GM12874 (cell line): ENCODE data around the gene IL1RAPL1.

Experiments
- CTCF ChIP-seq: IDR thresholded peaks from 2 replicates; pipeline ENCODE4 v1.5.1; 2011; ENCODE audit warnings: low read depth, mild to moderate bottlenecking, control low read depth, low read length, moderate library complexity; ENCODE audit not compliant: insufficient read depth

Gene IL1RAPL1

GRCh38 chrX:28668957-28669356, 81.7 kb downstream of the IL1RAPL1 start:
- no peak for TF ChIP-seq CTCF

- no peak for TF ChIP-seq CTCF
These were observed 82.8 kb downstream of the IL1RAPL1 start for GRCh38 chrX:28670074-28670473.

GRCh38 chrX:28675173-28675572, 87.9 kb downstream of the IL1RAPL1 start:
- no peak for TF ChIP-seq CTCF

- no peak for TF ChIP-seq CTCF
These were observed 105.9 kb downstream of the IL1RAPL1 start for GRCh38 chrX:28693101-28693500.

- no peak for TF ChIP-seq CTCF
These were observed 110.5 kb downstream of the IL1RAPL1 start for GRCh38 chrX:28697732-28698131.

- no peak for TF ChIP-seq CTCF
These were observed 114.0 kb downstream of the IL1RAPL1 start for GRCh38 chrX:28701222-28701621.

GRCh38 chrX:28706964-28707363, 119.7 kb downstream of the IL1RAPL1 start:
- TF ChIP-seq CTCF: no peak

GRCh38 chrX:28709421-28709820, 122.2 kb downstream of the IL1RAPL1 start:
- TF ChIP-seq CTCF: no peak
